ENCODE measurements around the gene DNAI4. TPM values are rescaled to one million over a fixed set of nuclear protein-coding genes. Genes with fewer than 3 reads are reported as not detected.

DNAI4 gene
- total RNA-seq, 2 experiments from 2014 or later: 1.9 to 10.2 TPM

GRCh38 chr1:66929146-66929688 is 4.6 kb upstream of the DNAI4 start:
- CTCF ChIA-PET (ENCODE audit: unreplicated experiment): no interaction called here
- Histone ChIP-seq H3K4me1 (ENCODE audit: insufficient read depth, low read length, poor library complexity, severe bottlenecking) (peaks cover 50% of the 10 kb centered on the region), H4K20me1 (ENCODE audit: insufficient read depth, low read length) (peaks cover 23% of the 10 kb centered on the region; the same call in 1 of the 2 replicates), H3K4me2 (ENCODE audit: low read length) (peak overlapping the region; percentile 81), H2AFZ (ENCODE audit: low read length) (no peak overlapping the region), H3K27ac (ENCODE audit: low read depth, low read length, poor library complexity, severe bottlenecking) (peak overlapping the region; percentile 48), H3K36me3 (ENCODE audit: insufficient read depth, low read length) (peaks cover 52% of the 10 kb centered on the region), H3K4me3 (ENCODE audit: low read depth, low read length, poor library complexity, severe bottlenecking) (peak overlapping the region; percentile 98), H3K9me3 (ENCODE audit: low read length) (no peaks in the 10 kb centered on the region), H3K9me2 (ENCODE audit: insufficient read depth, low read length) (no peaks in the 10 kb centered on the region), H3K79me2 (ENCODE audit: insufficient read depth, low read depth, low read length) (peaks cover 88% of the 10 kb centered on the region)
- no TSS peak for BruUV-seq (replicated peaks)
- TF ChIP-seq CTCF (conservative IDR thresholded peaks at IDR 0.05; ENCODE audit: low read length) (no peak), EZH2phosphoT487 (IDR thresholded peaks at IDR 0.05; ENCODE audit: borderline replicate concordance, low read depth, low read length) (no peak)
- intact Hi-C loops (cut with micrococcal nuclease; ENCODE audit: unreplicated experiment): loop anchor here (1.0 to 10.0 kb wide), 2 partner anchors 220 to 756 kb away; partner anchors contain the start of gene GADD45A
- POLR2A ChIA-PET: no interaction called here
- peak; percentile 21 for DNase-seq (ENCODE audit: low spot score)

- peaks cover 43% of the 10 kb centered on the region for H3K36me3 ChIP-seq (ENCODE audit: insufficient read depth, low read length)
- H3K9me2 ChIP-seq (ENCODE audit: insufficient read depth, low read length): no peaks in the 10 kb centered on the region
- peaks cover 88% of the 10 kb centered on the region for H3K79me2 ChIP-seq (ENCODE audit: insufficient read depth, low read depth, low read length)
- H2AFZ ChIP-seq (ENCODE audit: low read length): no peak overlapping the region
- intact Hi-C loops (cut with micrococcal nuclease; ENCODE audit: unreplicated experiment): loop anchor here (10.0 kb wide), 1 partner anchor 757 kb away; the partner anchor contains the start of gene GADD45A
- TF ChIP-seq CTCF (conservative IDR thresholded peaks at IDR 0.05; ENCODE audit: low read length) (no peak), EZH2phosphoT487 (IDR thresholded peaks at IDR 0.05; ENCODE audit: borderline replicate concordance, low read depth, low read length) (no peak)
- H3K4me3 ChIP-seq (ENCODE audit: low read depth, low read length, poor library complexity, severe bottlenecking): peak overlapping the region; percentile 96
- H3K27ac ChIP-seq (ENCODE audit: low read depth, low read length, poor library complexity, severe bottlenecking): peak overlapping the region; percentile 15
- no TSS peak for BruUV-seq (replicated peaks)
- DNase-seq (ENCODE audit: low spot score): no peak
- H3K4me1 ChIP-seq (ENCODE audit: insufficient read depth, low read length, poor library complexity, severe bottlenecking): peaks cover 47% of the 10 kb centered on the region
- H3K4me2 ChIP-seq (ENCODE audit: low read length): peak overlapping the region; percentile 81
- ChIA-PET CTCF (ENCODE audit: unreplicated experiment) (no interaction called here), POLR2A (interaction anchor here (0.6 to 1.2 kb wide), 5 partner anchors 40 to 187 kb away, joined by 3 to 7 read pairs (median 3); no protein-coding TSS in a partner anchor)
- peaks cover 10% of the 10 kb centered on the region; the same call in 1 of the 2 replicates for H4K20me1 ChIP-seq (ENCODE audit: insufficient read depth, low read length)
- H3K9me3 ChIP-seq (ENCODE audit: low read length): no peaks in the 10 kb centered on the region
Observed at GRCh38 chr1:66927528-66927927, 2.9 kb upstream of the DNAI4 start.

- Histone ChIP-seq H3K79me2 (ENCODE audit: insufficient read depth, low read depth, low read length) (peaks cover 80% of the 10 kb centered on the region), H3K9me3 (ENCODE audit: low read length) (peaks cover 4% of the 10 kb centered on the region), H3K9me2 (ENCODE audit: insufficient read depth, low read length) (no peaks in the 10 kb centered on the region), H3K4me3 (ENCODE audit: low read depth, low read length, poor library complexity, severe bottlenecking) (peak overlapping the region; percentile 96), H3K4me1 (ENCODE audit: insufficient read depth, low read length, poor library complexity, severe bottlenecking) (peaks cover 45% of the 10 kb centered on the region), H3K27ac (ENCODE audit: low read depth, low read length, poor library complexity, severe bottlenecking) (peak overlapping the region; percentile 70), H2AFZ (ENCODE audit: low read length) (no peak overlapping the region; the same call in 1 of the 2 replicates), H3K36me3 (ENCODE audit: insufficient read depth, low read length) (peaks cover 53% of the 10 kb centered on the region), H4K20me1 (ENCODE audit: insufficient read depth, low read length) (no peaks in the 10 kb centered on the region; the same call in 1 of the 2 replicates), H3K4me2 (ENCODE audit: low read length) (peak overlapping the region; percentile 81)
- peak; percentile 51 for DNase-seq (ENCODE audit: low spot score)
- TF ChIP-seq CTCF (conservative IDR thresholded peaks at IDR 0.05; ENCODE audit: low read length): no peak
- TF ChIP-seq EZH2phosphoT487 (IDR thresholded peaks at IDR 0.05; ENCODE audit: borderline replicate concordance, low read depth, low read length): no peak
- BruUV-seq (replicated peaks): no TSS peak
- intact Hi-C loops (cut with micrococcal nuclease; ENCODE audit: unreplicated experiment): loop anchor here (10.0 kb wide), 1 partner anchor 759 kb away; the partner anchor contains the start of gene GADD45A
- POLR2A ChIA-PET: interaction anchor here (1.3 to 2.1 kb wide), 8 partner anchors 8 to 506 kb away, joined by 4 to 9 read pairs (median 6); no protein-coding TSS in a partner anchor
- CTCF ChIA-PET (ENCODE audit: unreplicated experiment): interaction anchor here (0.6 kb wide), 1 partner anchor 114 kb away, joined by 3 read pairs; no protein-coding TSS in a partner anchor
Observed at GRCh38 chr1:66925944-66926343, 1.3 kb upstream of the DNAI4 start.
